HepG2 (cell line): Measurements from ENCODE around the gene QDPR. TPM values are rescaled to one million over a fixed set of nuclear protein-coding genes. Genes with fewer than 3 reads are reported as not detected.

Experiments used
- ATAC-seq: fragments of 200-7000 bp; cut with Tn5 transposase; 3 replicates; pipeline ENCODE4 v1.9.1; 2020; ENCODE audit warnings: mild to moderate bottlenecking, moderate library complexity
- BruUV-seq: library from RNA; stranded (reverse); fragments of 400-500 nt; replicated peaks from 2 replicates; lab custom pipeline; 2021; lab: Mats Ljungman, UMichigan
- CTCF ChIA-PET: fragments of 300-600 bp; formaldehyde crosslinking; extraction: SDS; loops from one replicate; lab custom pipeline; 2021; ENCODE audit warnings: low total read pairs, inconsistent platforms, low intra/inter-chr PET ratio; lab: Yijun Ruan, JAX
- POLR2A ChIA-PET: fragments of 350-600 bp; sonication (Branson Sonifier 250); formaldehyde crosslinking; loops from one replicate; lab custom pipeline; 2020; ENCODE audit warnings: antibody characterized with exemption, inconsistent platforms; lab: Yijun Ruan, JAX
- DNase-seq: peaks from one replicate; pipeline ENCODE4 v3.0.0-alpha.2; 2015; ENCODE audit warnings: low spot score
- FAIRE-seq: peaks from 3 replicates; lab custom pipeline; 2011; peaks lifted over from hg19 to GRCh38; lab: Jason Lieb, UNC
- H2AFZ ChIP-seq: one replicate; pipeline ENCODE4 v1.6.1; 2011; ENCODE audit warnings: low read length, inconsistent platforms
- H3K27ac ChIP-seq: fragments of 300-600 bp; 3 replicates; pipeline ENCODE4 v1.8.0; 2011; ENCODE audit warnings: mixed run types, mild to moderate bottlenecking, mixed read lengths, low read length, inconsistent platforms; ENCODE audit not compliant: insufficient read depth; ENCODE audit errors: extremely low read length
- H3K27me3 ChIP-seq, 2 experiments: fragments of 200-600 bp in 1 of 2; 2 replicates in 1 of 2; 3 replicates in 1 of 2; pipeline versions ENCODE4 v1.6.0 to v1.8.0; 2011; ENCODE audit warnings: low read length in 2 of 2, mild to moderate bottlenecking in 2 of 2, moderate library complexity in 2 of 2, inconsistent platforms in 1 of 2; ENCODE audit not compliant: insufficient read depth in 2 of 2, control insufficient read depth in 1 of 2
- H3K36me3 ChIP-seq, 2 experiments: fragments of 200-600 bp in 1 of 2; replicated peaks in 1 of 2; 2 replicates in 1 of 2; 3 replicates in 1 of 2; pipeline versions ENCODE4 v1.5.1 to v1.8.0; 2011; ENCODE audit warnings: low read length in 2 of 2, inconsistent platforms in 1 of 2; ENCODE audit not compliant: insufficient read depth in 2 of 2, control insufficient read depth in 1 of 2
- H3K4me1 ChIP-seq: 2 replicates; pipeline ENCODE4 v1.5.1; 2012; ENCODE audit warnings: low read length, inconsistent platforms; ENCODE audit not compliant: insufficient read depth
- H3K4me2 ChIP-seq: 2 replicates; pipeline ENCODE4 v1.6.0; 2011; ENCODE audit warnings: low read depth, low read length, inconsistent platforms
- H3K4me3 ChIP-seq, 3 experiments: fragments of 200-600 bp in 1 of 3; sonication (generic), shearing (Covaris generic) in 1 of 3; replicated peaks in 1 of 3; 2 replicates each; pipeline ENCODE4 v1.5.1; 2011 to 2016; ENCODE audit warnings: low read length in 3 of 3, inconsistent platforms in 2 of 3, low read depth in 2 of 3, mild to moderate bottlenecking in 2 of 3, control low read depth in 1 of 3, mixed read lengths in 1 of 3; ENCODE audit not compliant: insufficient read depth in 1 of 3
- H3K79me2 ChIP-seq: one replicate; pipeline ENCODE4 v1.6.1; 2011; ENCODE audit warnings: low read length, inconsistent platforms; ENCODE audit not compliant: insufficient read depth
- H3K9ac ChIP-seq: 2 replicates; pipeline ENCODE4 v1.6.0; 2011; ENCODE audit warnings: mild to moderate bottlenecking, low read depth, low read length, inconsistent platforms; ENCODE audit not compliant: insufficient read depth
- H3K9me3 ChIP-seq: 2 replicates; pipeline ENCODE4 v1.5.1; 2012; ENCODE audit warnings: mild to moderate bottlenecking, low read length
- H4K20me1 ChIP-seq: 2 replicates; pipeline ENCODE4 v1.6.0; 2011; ENCODE audit warnings: inconsistent platforms, mild to moderate bottlenecking, low read length, moderate library complexity; ENCODE audit not compliant: insufficient read depth
- CC2D1A ChIP-seq: sonication (generic); formaldehyde crosslinking; IDR thresholded peaks from 2 replicates; pipeline ENCODE4 v1.8.1; 2023; ENCODE audit warnings: mild to moderate bottlenecking, missing genetic modification reagents
- CEBPB ChIP-seq: IDR thresholded peaks from 2 replicates; pipeline ENCODE4 v1.6.1; 2011; ENCODE audit warnings: low read depth, low read length, improper control_type of control experiment, borderline replicate concordance
- MTF1 ChIP-seq: sonication (generic); formaldehyde crosslinking; IDR thresholded peaks from 2 replicates; pipeline ENCODE4 v1.5.0; 2020; ENCODE audit warnings: missing genetic modification reagents
- NR2F1 ChIP-seq, 2 experiments: fragments of 450-650 bp in 1 of 2; formaldehyde crosslinking in 1 of 2; IDR thresholded peaks; 2 replicates each; pipeline versions ENCODE4 v1.5.0 to v1.6.1; 2016 to 2020; ENCODE audit warnings: mild to moderate bottlenecking in 1 of 2, missing compliant biosample characterization in 1 of 2, missing genetic modification reagents in 1 of 2, moderate library complexity in 1 of 2
- PBX3 ChIP-seq: sonication (generic); formaldehyde crosslinking; IDR thresholded peaks from 2 replicates; pipeline ENCODE4 v1.8.1; 2023; ENCODE audit warnings: missing genetic modification reagents, inconsistent platforms, borderline replicate concordance
- SAFB2 ChIP-seq: sonication (generic); formaldehyde crosslinking; IDR thresholded peaks from 2 replicates; pipeline ENCODE4 v1.5.1; 2020; ENCODE audit warnings: missing genetic modification reagents, low read depth, mild to moderate bottlenecking, borderline replicate concordance
- STAG1 ChIP-seq: sonication (generic); formaldehyde crosslinking; IDR thresholded peaks from 2 replicates; pipeline ENCODE4 v1.4.0; 2020; ENCODE audit warnings: missing genetic modification reagents
- ZBTB8A ChIP-seq: sonication (generic); formaldehyde crosslinking; IDR thresholded peaks from 2 replicates; pipeline ENCODE4 v1.4.0; 2020; ENCODE audit warnings: mild to moderate bottlenecking, low read depth, missing genetic modification reagents, borderline replicate concordance
- ZMAT3 ChIP-seq: sonication (generic); formaldehyde crosslinking; conservative IDR thresholded peaks from 2 replicates; pipeline ENCODE4 v1.7.0; 2021; ENCODE audit warnings: missing genetic modification reagents
- ZNF441 ChIP-seq: sonication (generic); formaldehyde crosslinking; IDR thresholded peaks from 2 replicates; pipeline ENCODE4 v1.7.0; 2021; ENCODE audit warnings: missing genetic modification reagents, borderline replicate concordance
- ZNF598 ChIP-seq: sonication (generic); formaldehyde crosslinking; IDR thresholded peaks from 2 replicates; pipeline ENCODE4 v1.5.1; 2020; ENCODE audit warnings: mild to moderate bottlenecking, missing genetic modification reagents, borderline replicate concordance
- ZNF687 ChIP-seq: sonication (generic); formaldehyde crosslinking; IDR thresholded peaks from 2 replicates; pipeline ENCODE4 v1.5.1; 2020; ENCODE audit warnings: mild to moderate bottlenecking, missing genetic modification reagents, moderate library complexity
- ZNF839 ChIP-seq: sonication (generic); formaldehyde crosslinking; IDR thresholded peaks from 2 replicates; pipeline ENCODE4 v1.4.0; 2020; ENCODE audit warnings: missing genetic modification reagents, mild to moderate bottlenecking, borderline replicate concordance
- WGBS: methylation state at CpG from one replicate; pipeline ENCODE4 v1.1.6; 2017; ENCODE audit warnings: low lambda C conversion rate; 5-methylcytosine and 5-hydroxymethylcytosine counted together
- in situ Hi-C: cut with HindIII; loops from 2 replicates; pipeline ENCODE4 v1.10.0; 2017; ENCODE audit warnings: low pct_unique_long_range_greater_than_20kb; ENCODE audit not compliant: extremely low pct_ligation_motif_present
- intact Hi-C: fragments of 100-400 bp; cut with micrococcal nuclease; formaldehyde crosslinking; loops from one replicate; pipeline ENCODE4 v1.10.0; 2022; ENCODE audit not compliant: unreplicated experiment
- polyA plus RNA-seq, 8 experiments: library from polyadenylated mRNA; depleted of rRNA in 3 of 8; stranded (reverse) in 7 of 8; unstranded in 1 of 8; fragments of >200 nt; fragmentation: Illumina TruSeq in 4 of 8; extraction: Trizol in 4 of 8; gene quantifications; 2 replicates each; pipeline versions ENCODE4 v1.2.1 to v1.2.3, GENCODE V29; 2011 to 2016; ENCODE audit warnings: low read depth in 4 of 8, missing spikeins in 1 of 8, mixed read lengths in 1 of 8; ENCODE audit not compliant: insufficient read depth in 1 of 8
- total RNA-seq, 5 experiments: library from RNA; depleted of rRNA; stranded (reverse); fragments of >200 nt; fragmentation: Illumina TruSeq; extraction: Trizol; gene quantifications; 2 replicates each; pipeline ENCODE4 v1.2.3, GENCODE V29; 2016; ENCODE audit warnings: low read depth in 1 of 5

The QDPR gene
- total and polyA plus RNA-seq, 2 of the 13 experiments (the other 11 are each of a cell fraction or from before 2014, with no cell fraction given), result 9.9 to 95.5 TPM

- FAIRE-seq, result no peak
- intact Hi-C loops (no loop called here), in situ Hi-C loops (no loop called here)
- Histone ChIP-seq H3K27me3 (no peaks in the 10 kb centered on the region), H3K9ac (no peak overlapping the region), H3K4me2 (no peak overlapping the region), H3K4me3 (no peak overlapping the region), H3K79me2 (no peaks in the 10 kb centered on the region), H3K27ac (no peak overlapping the region), H3K36me3 (no peaks in the 10 kb centered on the region; a peak in 1 of 5 replicates), H3K4me1 (peaks cover 15% of the 10 kb centered on the region), H4K20me1 (no peaks in the 10 kb centered on the region), H3K9me3 (no peaks in the 10 kb centered on the region), H2AFZ (no peak overlapping the region)
- CTCF ChIA-PET, result no interaction called here
- DNase-seq, result no peak
- no peak for TF ChIP-seq ZNF598
- TF ChIP-seq CEBPB, result peak; percentile 81
- no peak for TF ChIP-seq NR2F1 (CRISPR knock-in tag; IDR thresholded peaks at IDR 0.05)
- TF ChIP-seq ZMAT3 (CRISPR knock-in tag), result no peak
- POLR2A ChIA-PET, result no interaction called here
- BruUV-seq, result no TSS peak
- ATAC-seq, result no peak
These were observed 36.4 kb downstream of the QDPR start for GRCh38 chr4:17475481-17475880.

- no peaks in the 10 kb centered on the region for H3K4me1 ChIP-seq
- no peaks in the 10 kb centered on the region for H3K27me3 ChIP-seq
- no peaks in the 10 kb centered on the region for H4K20me1 ChIP-seq
- no peak overlapping the region for H3K9ac ChIP-seq
- CTCF ChIA-PET, result no interaction called here
- in situ Hi-C loops, result loop anchor here (25.0 kb wide), 1 partner anchor 1183 kb away; no protein-coding TSS in a partner anchor
- no peak overlapping the region for H3K4me3 ChIP-seq
- H3K36me3 ChIP-seq, result no peaks in the 10 kb centered on the region
- FAIRE-seq (no peak), ATAC-seq (no peak), DNase-seq (no peak)
- H3K27ac ChIP-seq, result no peak overlapping the region
- H3K9me3 ChIP-seq, result no peaks in the 10 kb centered on the region
- no peak overlapping the region for H2AFZ ChIP-seq
- 91% methylated on average over 11 of the region's 11 CpGs for WGBS
- H3K79me2 ChIP-seq, result no peaks in the 10 kb centered on the region
- no peak overlapping the region for H3K4me2 ChIP-seq
- no TSS peak for BruUV-seq
- POLR2A ChIA-PET, result no interaction called here
- intact Hi-C loops, result no loop called here
- TF ChIP-seq MTF1 (no peak), SAFB2 (no peak), ZNF441 (CRISPR knock-in tag) (no peak), ZBTB8A (CRISPR knock-in tag) (no peak), CC2D1A (CRISPR knock-in tag) (no peak), ZNF687 (CRISPR knock-in tag) (no peak), PBX3 (CRISPR knock-in tag) (no peak), STAG1 (no peak), ZNF839 (CRISPR knock-in tag) (no peak)
These were observed 41.8 kb downstream of the QDPR start for GRCh38 chr4:17469931-17470674.
